T-helper 1 cell treated with Interleukin-12 subunit alpha and Interleukin-12 subunit beta and Interleukin-4 antibody, amounts not matched to agents 30 μg/mL and 1 μg/mL, for 36 hours (primary cell): ENCODE measurements around the gene TOGARAM1.

Source experiments
- H3K27ac Mint-ChIP-seq: one replicate; pipeline ENCODE4 v1.8.0; 2021; ENCODE audit warnings: mild to moderate bottlenecking, mixed read lengths
- H3K27me3 Mint-ChIP-seq: one replicate; pipeline ENCODE4 v1.8.0; 2021; ENCODE audit warnings: low read depth, mixed read lengths
- H3K36me3 Mint-ChIP-seq: one replicate; pipeline ENCODE4 v1.8.0; 2021; ENCODE audit warnings: low read depth, mixed read lengths
- H3K4me1 Mint-ChIP-seq: one replicate; pipeline ENCODE4 v1.8.0; 2021; ENCODE audit warnings: low read depth, mixed read lengths
- H3K4me3 Mint-ChIP-seq: one replicate; pipeline ENCODE4 v1.8.0; 2021; ENCODE audit warnings: mild to moderate bottlenecking, moderate library complexity, mixed read lengths
- H3K9me3 Mint-ChIP-seq: one replicate; pipeline ENCODE4 v1.8.0; 2021; ENCODE audit warnings: mixed read lengths

TOGARAM1 gene

GRCh38 chr14:44954750-44955149 lies 7.2 kb upstream of the TOGARAM1 start:
- Mint-ChIP-seq H3K9me3 (no peaks in the 10 kb centered on the region), H3K4me1 (peaks cover 23% of the 10 kb centered on the region), H3K36me3 (peaks cover 5% of the 10 kb centered on the region), H3K27ac (no peak overlapping the region), H3K27me3 (no peaks in the 10 kb centered on the region), H3K4me3 (no peak overlapping the region)

- Mint-ChIP-seq H3K4me3 (no peak overlapping the region), H3K4me1 (peaks cover 30% of the 10 kb centered on the region), H3K27ac (no peak overlapping the region), H3K9me3 (no peaks in the 10 kb centered on the region), H3K36me3 (peaks cover 5% of the 10 kb centered on the region), H3K27me3 (no peaks in the 10 kb centered on the region)
Observed at GRCh38 chr14:44955528-44955927, 6.5 kb upstream of the TOGARAM1 start.

- Mint-ChIP-seq H3K4me1 (peaks cover 30% of the 10 kb centered on the region), H3K4me3 (no peak overlapping the region), H3K27ac (no peak overlapping the region)
Observed at GRCh38 chr14:44956866-44957265, 5.1 kb upstream of the TOGARAM1 start.

GRCh38 chr14:44959538-44959937 lies 2.5 kb upstream of the TOGARAM1 start:
- Mint-ChIP-seq H3K9me3 (no peaks in the 10 kb centered on the region), H3K27ac (no peak overlapping the region), H3K4me1 (peaks cover 35% of the 10 kb centered on the region), H3K4me3 (no peak overlapping the region), H3K27me3 (no peaks in the 10 kb centered on the region), H3K36me3 (peaks cover 2% of the 10 kb centered on the region)

More at GRCh38 chr14:44956866-44957265, 5.1 kb upstream of the TOGARAM1 start:
- Mint-ChIP-seq H3K36me3 (peaks cover 5% of the 10 kb centered on the region), H3K27me3 (no peaks in the 10 kb centered on the region), H3K9me3 (no peaks in the 10 kb centered on the region)

GRCh38 chr14:44960146-44960545 lies 1.8 kb upstream of the TOGARAM1 start:
- Mint-ChIP-seq H3K27ac (peak overlapping the region; percentile 64), H3K4me1 (peaks cover 40% of the 10 kb centered on the region), H3K27me3 (no peaks in the 10 kb centered on the region), H3K4me3 (no peak overlapping the region), H3K9me3 (no peaks in the 10 kb centered on the region), H3K36me3 (peaks cover 5% of the 10 kb centered on the region)

- no peaks in the 10 kb centered on the region for H3K9me3 Mint-ChIP-seq
- no peak overlapping the region for H3K4me3 Mint-ChIP-seq
- H3K27me3 Mint-ChIP-seq: no peaks in the 10 kb centered on the region
- H3K36me3 Mint-ChIP-seq: peaks cover 5% of the 10 kb centered on the region
- peaks cover 43% of the 10 kb centered on the region for H3K4me1 Mint-ChIP-seq
- peak overlapping the region; percentile 64 for H3K27ac Mint-ChIP-seq
Observed at GRCh38 chr14:44960646-44961045, 1.3 kb upstream of the TOGARAM1 start.

GRCh38 chr14:44961151-44961553 lies 838 bp upstream of the TOGARAM1 start:
- H3K36me3 Mint-ChIP-seq: peaks cover 5% of the 10 kb centered on the region
- no peaks in the 10 kb centered on the region for H3K27me3 Mint-ChIP-seq
- no peaks in the 10 kb centered on the region for H3K9me3 Mint-ChIP-seq
- no peak overlapping the region for H3K4me3 Mint-ChIP-seq
- peaks cover 41% of the 10 kb centered on the region for H3K4me1 Mint-ChIP-seq
- H3K27ac Mint-ChIP-seq: no peak overlapping the region

- peaks cover 52% of the 10 kb centered on the region for H3K4me1 Mint-ChIP-seq
- H3K27me3 Mint-ChIP-seq: no peaks in the 10 kb centered on the region
- H3K27ac Mint-ChIP-seq: no peak overlapping the region
- H3K36me3 Mint-ChIP-seq: peaks cover 9% of the 10 kb centered on the region
- H3K9me3 Mint-ChIP-seq: no peaks in the 10 kb centered on the region
- no peak overlapping the region for H3K4me3 Mint-ChIP-seq
Observed at GRCh38 chr14:44962334-44963043, 499 bp downstream of the TOGARAM1 start.

- Mint-ChIP-seq H3K4me3 (no peak overlapping the region), H3K4me1 (peaks cover 55% of the 10 kb centered on the region), H3K27ac (no peak overlapping the region), H3K9me3 (no peaks in the 10 kb centered on the region), H3K36me3 (peaks cover 9% of the 10 kb centered on the region), H3K27me3 (no peaks in the 10 kb centered on the region)
Observed at GRCh38 chr14:44963044-44963528, 1.1 kb downstream of the TOGARAM1 start.

- H3K36me3 Mint-ChIP-seq: peaks cover 14% of the 10 kb centered on the region
- H3K27ac Mint-ChIP-seq: peak overlapping the region; percentile 34
- peaks cover 60% of the 10 kb centered on the region for H3K4me1 Mint-ChIP-seq
- no peak overlapping the region for H3K4me3 Mint-ChIP-seq
- no peaks in the 10 kb centered on the region for H3K9me3 Mint-ChIP-seq
- H3K27me3 Mint-ChIP-seq: no peaks in the 10 kb centered on the region
Observed at GRCh38 chr14:44963775-44964380, 1.9 kb downstream of the TOGARAM1 start.

GRCh38 chr14:44966601-44967336 lies 4.8 kb downstream of the TOGARAM1 start:
- Mint-ChIP-seq H3K36me3 (peaks cover 31% of the 10 kb centered on the region), H3K27me3 (no peaks in the 10 kb centered on the region), H3K4me3 (peak overlapping the region; percentile 47), H3K27ac (no peak overlapping the region), H3K9me3 (peaks cover 15% of the 10 kb centered on the region), H3K4me1 (peaks cover 69% of the 10 kb centered on the region)

GRCh38 chr14:44968714-44969113 lies 6.7 kb downstream of the TOGARAM1 start:
- H3K27me3 Mint-ChIP-seq: no peaks in the 10 kb centered on the region
- peaks cover 15% of the 10 kb centered on the region for H3K9me3 Mint-ChIP-seq
- peaks cover 34% of the 10 kb centered on the region for H3K36me3 Mint-ChIP-seq
- peaks cover 71% of the 10 kb centered on the region for H3K4me1 Mint-ChIP-seq
- H3K4me3 Mint-ChIP-seq: no peak overlapping the region
- H3K27ac Mint-ChIP-seq: no peak overlapping the region

GRCh38 chr14:44970907-44971306 lies 8.9 kb downstream of the TOGARAM1 start:
- Mint-ChIP-seq H3K4me1 (peaks cover 59% of the 10 kb centered on the region), H3K4me3 (no peak overlapping the region), H3K36me3 (peaks cover 31% of the 10 kb centered on the region), H3K9me3 (peaks cover 15% of the 10 kb centered on the region), H3K27ac (no peak overlapping the region), H3K27me3 (no peaks in the 10 kb centered on the region)

- Mint-ChIP-seq H3K36me3 (peaks cover 31% of the 10 kb centered on the region), H3K9me3 (peaks cover 15% of the 10 kb centered on the region), H3K4me3 (no peak overlapping the region), H3K4me1 (peaks cover 59% of the 10 kb centered on the region), H3K27ac (no peak overlapping the region), H3K27me3 (no peaks in the 10 kb centered on the region)
Observed at GRCh38 chr14:44971459-44971858, 9.5 kb downstream of the TOGARAM1 start.

- H3K27ac Mint-ChIP-seq: no peak overlapping the region
- H3K4me3 Mint-ChIP-seq: no peak overlapping the region
- H3K4me1 Mint-ChIP-seq: peaks cover 6% of the 10 kb centered on the region
- H3K36me3 Mint-ChIP-seq: peaks cover 10% of the 10 kb centered on the region
- H3K27me3 Mint-ChIP-seq: no peaks in the 10 kb centered on the region
- H3K9me3 Mint-ChIP-seq: no peaks in the 10 kb centered on the region
Observed at GRCh38 chr14:44979273-44979672, 17.3 kb downstream of the TOGARAM1 start.
